CD4-positive, alpha-beta T cell treated with Interleukin-6 for 4 hours (primary cell): ENCODE measurements around the gene KLK12.

Experiments
- DNase-seq: peaks from one replicate; pipeline ENCODE4 v3.0.0-alpha.2; 2020; ENCODE audit warnings: mixed read lengths

Gene KLK12

GRCh38 chr19:50979758-50980157 is 55.0 kb downstream of the KLK12 start:
- DNase-seq, result no peak
